ENCODE measurements around the gene PTAFR.

DNA sequence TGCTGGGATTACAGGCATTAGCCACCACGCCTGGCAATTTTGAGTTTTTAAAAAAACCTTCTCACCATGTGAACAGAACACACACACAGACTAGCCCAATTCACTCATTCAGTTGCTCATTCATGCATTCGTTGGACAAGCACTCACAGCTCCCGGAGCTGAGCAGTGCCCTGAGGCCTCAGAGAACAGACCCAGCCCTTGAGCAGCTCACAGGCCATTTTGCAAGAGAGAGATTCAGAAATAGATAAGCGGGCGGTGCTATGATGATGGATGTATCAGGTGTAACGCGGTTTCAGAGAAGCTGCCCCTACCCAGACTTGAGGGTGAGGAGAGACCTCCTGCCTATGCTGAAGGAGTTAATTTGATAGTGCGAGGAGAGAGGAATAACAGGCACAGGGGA lies 18.6 kb downstream of the PTAFR start:
- TF ChIP-seq, protein P1, sequence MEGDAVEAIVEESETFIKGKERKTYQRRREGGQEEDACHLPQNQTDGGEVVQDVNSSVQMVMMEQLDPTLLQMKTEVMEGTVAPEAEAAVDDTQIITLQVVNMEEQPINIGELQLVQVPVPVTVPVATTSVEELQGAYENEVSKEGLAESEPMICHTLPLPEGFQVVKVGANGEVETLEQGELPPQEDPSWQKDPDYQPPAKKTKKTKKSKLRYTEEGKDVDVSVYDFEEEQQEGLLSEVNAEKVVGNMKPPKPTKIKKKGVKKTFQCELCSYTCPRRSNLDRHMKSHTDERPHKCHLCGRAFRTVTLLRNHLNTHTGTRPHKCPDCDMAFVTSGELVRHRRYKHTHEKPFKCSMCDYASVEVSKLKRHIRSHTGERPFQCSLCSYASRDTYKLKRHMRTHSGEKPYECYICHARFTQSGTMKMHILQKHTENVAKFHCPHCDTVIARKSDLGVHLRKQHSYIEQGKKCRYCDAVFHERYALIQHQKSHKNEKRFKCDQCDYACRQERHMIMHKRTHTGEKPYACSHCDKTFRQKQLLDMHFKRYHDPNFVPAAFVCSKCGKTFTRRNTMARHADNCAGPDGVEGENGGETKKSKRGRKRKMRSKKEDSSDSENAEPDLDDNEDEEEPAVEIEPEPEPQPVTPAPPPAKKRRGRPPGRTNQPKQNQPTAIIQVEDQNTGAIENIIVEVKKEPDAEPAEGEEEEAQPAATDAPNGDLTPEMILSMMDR (IDR thresholded peaks at IDR 0.05; ENCODE audit: low read length) = no peak
- TF ChIP-seq EZH2 (IDR thresholded peaks at IDR 0.05; ENCODE audit: borderline replicate concordance, low read length) = no peak
